Measurements from ENCODE around the gene SMYD3.

GRCh38 chr1:245835386-245835785, 671.7 kb downstream of the SMYD3 start:
- TF ChIP-seq CTCF (IDR thresholded peaks at IDR 0.05) (no peak), POLR2A (IDR thresholded peaks at IDR 0.05) (no peak)
